ENCODE data around the gene ULBP2.
A peak's percentile ranks its signal among the peaks of the same experiment; 100 is the strongest.
"Not testable (repeated sequence)": the region's sequence is repeated elsewhere in the genome, so short reads cannot be mapped to it uniquely, and the experiment has no call there.

Gene ULBP2

GRCh38 chr6:149959806-149960205 lies 18.0 kb downstream of the ULBP2 start:
- not testable (repeated sequence) for H3F3A ChIP-seq (ENCODE audit: insufficient read depth, low read length); H4K20me1 ChIP-seq (ENCODE audit: insufficient read depth, low read length); H3K79me2 ChIP-seq (ENCODE audit: low read length); H3K4me3 ChIP-seq (ENCODE audit: low read length); H3K36me3 ChIP-seq (replicated peaks; ENCODE audit: insufficient read depth, low read length); H3K4me1 ChIP-seq (ENCODE audit: low read length); H3K9me3 ChIP-seq (replicated peaks; ENCODE audit: insufficient read depth, low read length); H3K9ac ChIP-seq (ENCODE audit: low read length); H3K9me2 ChIP-seq (replicated peaks; ENCODE audit: insufficient read depth, low read length); H2AFZ ChIP-seq (ENCODE audit: low read length); H3K27ac ChIP-seq (ENCODE audit: low read length); DNase-seq; H3K4me2 ChIP-seq (ENCODE audit: low read depth, low read length)
- H3K27me3 ChIP-seq (replicated peaks; ENCODE audit: insufficient read depth, low read length), result peaks cover 57% of the 10 kb centered on the region

GRCh38 chr6:149960488-149960887 lies 18.7 kb downstream of the ULBP2 start:
- H2AFZ ChIP-seq (ENCODE audit: low read length), result no peak overlapping the region
- H3K9ac ChIP-seq (ENCODE audit: low read length), result no peak overlapping the region
- H3K9me2 ChIP-seq (replicated peaks; ENCODE audit: insufficient read depth, low read length), result no peaks in the 10 kb centered on the region
- no peaks in the 10 kb centered on the region for H3K9me3 ChIP-seq (replicated peaks; ENCODE audit: insufficient read depth, low read length)
- no peak overlapping the region for H3K4me2 ChIP-seq (ENCODE audit: low read depth, low read length)
- no peak overlapping the region for H3K27ac ChIP-seq (ENCODE audit: low read length)
- no peaks in the 10 kb centered on the region for H3K4me1 ChIP-seq (ENCODE audit: low read length)
- H3F3A ChIP-seq (ENCODE audit: insufficient read depth, low read length), result no peaks in the 10 kb centered on the region
- TF ChIP-seq EZH2 (optimal IDR thresholded peaks at IDR 0.05; ENCODE audit: low read depth, low read length), result no peak
- TF ChIP-seq EZH2phosphoT487 (IDR thresholded peaks at IDR 0.05; ENCODE audit: low read length), result no peak
- no peak for TF ChIP-seq CTCF (IDR thresholded peaks at IDR 0.05; ENCODE audit: low read length)
- no peak overlapping the region for H3K4me3 ChIP-seq (ENCODE audit: low read length)
- no peaks in the 10 kb centered on the region for H3K36me3 ChIP-seq (replicated peaks; ENCODE audit: insufficient read depth, low read length)
- no peaks in the 10 kb centered on the region for H4K20me1 ChIP-seq (ENCODE audit: insufficient read depth, low read length)
- peaks cover 60% of the 10 kb centered on the region for H3K27me3 ChIP-seq (replicated peaks; ENCODE audit: insufficient read depth, low read length)
- no peaks in the 10 kb centered on the region for H3K79me2 ChIP-seq (ENCODE audit: low read length)
- no peak for DNase-seq

- peak; percentile 18 for DNase-seq
- no peak overlapping the region for H3K27ac ChIP-seq (ENCODE audit: low read length)
- H2AFZ ChIP-seq (ENCODE audit: low read length), result no peak overlapping the region
- H3K9ac ChIP-seq (ENCODE audit: low read length), result no peak overlapping the region
- no peaks in the 10 kb centered on the region for H3F3A ChIP-seq (ENCODE audit: insufficient read depth, low read length)
- H4K20me1 ChIP-seq (ENCODE audit: insufficient read depth, low read length), result no peaks in the 10 kb centered on the region
- H3K9me3 ChIP-seq (replicated peaks; ENCODE audit: insufficient read depth, low read length), result no peaks in the 10 kb centered on the region
- H3K9me2 ChIP-seq (replicated peaks; ENCODE audit: insufficient read depth, low read length), result no peaks in the 10 kb centered on the region
- no peak for TF ChIP-seq EZH2phosphoT487 (IDR thresholded peaks at IDR 0.05; ENCODE audit: low read length)
- TF ChIP-seq CTCF (IDR thresholded peaks at IDR 0.05; ENCODE audit: low read length), result peak; percentile 13
- no peaks in the 10 kb centered on the region for H3K4me1 ChIP-seq (ENCODE audit: low read length)
- H3K36me3 ChIP-seq (replicated peaks; ENCODE audit: insufficient read depth, low read length), result no peaks in the 10 kb centered on the region
- no peaks in the 10 kb centered on the region for H3K79me2 ChIP-seq (ENCODE audit: low read length)
- no peak overlapping the region for H3K4me2 ChIP-seq (ENCODE audit: low read depth, low read length)
- H3K4me3 ChIP-seq (ENCODE audit: low read length), result no peak overlapping the region
- peaks cover 53% of the 10 kb centered on the region for H3K27me3 ChIP-seq (replicated peaks; ENCODE audit: insufficient read depth, low read length)
Observed at GRCh38 chr6:149961728-149962425, 20.1 kb downstream of the ULBP2 start.

- H3K9me2 ChIP-seq (replicated peaks; ENCODE audit: insufficient read depth, low read length), result no peaks in the 10 kb centered on the region
- no peak overlapping the region for H3K27ac ChIP-seq (ENCODE audit: low read length)
- H3K27me3 ChIP-seq (replicated peaks; ENCODE audit: insufficient read depth, low read length), result peaks cover 47% of the 10 kb centered on the region
- TF ChIP-seq CTCF (IDR thresholded peaks at IDR 0.05; ENCODE audit: low read length), result no peak
- TF ChIP-seq EZH2 (optimal IDR thresholded peaks at IDR 0.05; ENCODE audit: low read depth, low read length), result no peak
- TF ChIP-seq EZH2phosphoT487 (IDR thresholded peaks at IDR 0.05; ENCODE audit: low read length), result no peak
- H3K4me2 ChIP-seq (ENCODE audit: low read depth, low read length), result peak overlapping the region; percentile 73; the same call in 1 of the 2 replicates
- no peaks in the 10 kb centered on the region for H3K9me3 ChIP-seq (replicated peaks; ENCODE audit: insufficient read depth, low read length)
- H3F3A ChIP-seq (ENCODE audit: insufficient read depth, low read length), result no peaks in the 10 kb centered on the region
- H3K4me1 ChIP-seq (ENCODE audit: low read length), result no peaks in the 10 kb centered on the region
- peak overlapping the region; percentile 57; the same call in 1 of the 2 replicates for H3K4me3 ChIP-seq (ENCODE audit: low read length)
- H3K9ac ChIP-seq (ENCODE audit: low read length), result no peak overlapping the region
- H2AFZ ChIP-seq (ENCODE audit: low read length), result peak overlapping the region; percentile 56; the same call in 1 of the 2 replicates
- no peak for DNase-seq
- H4K20me1 ChIP-seq (ENCODE audit: insufficient read depth, low read length), result no peaks in the 10 kb centered on the region
- no peaks in the 10 kb centered on the region for H3K36me3 ChIP-seq (replicated peaks; ENCODE audit: insufficient read depth, low read length)
- H3K79me2 ChIP-seq (ENCODE audit: low read length), result no peaks in the 10 kb centered on the region
Observed at GRCh38 chr6:149962461-149963211, 20.8 kb downstream of the ULBP2 start.
